ENCODE results near the gene TJAP1.
"Not testable (repeated sequence)": the region's sequence is repeated elsewhere in the genome, so short reads cannot be mapped to it uniquely, and the experiment has no call there.

The TJAP1 gene

GRCh38 chr6:43488667-43489276, 11.4 kb downstream of the TJAP1 start:
- DNase-seq = no peak

DNA sequence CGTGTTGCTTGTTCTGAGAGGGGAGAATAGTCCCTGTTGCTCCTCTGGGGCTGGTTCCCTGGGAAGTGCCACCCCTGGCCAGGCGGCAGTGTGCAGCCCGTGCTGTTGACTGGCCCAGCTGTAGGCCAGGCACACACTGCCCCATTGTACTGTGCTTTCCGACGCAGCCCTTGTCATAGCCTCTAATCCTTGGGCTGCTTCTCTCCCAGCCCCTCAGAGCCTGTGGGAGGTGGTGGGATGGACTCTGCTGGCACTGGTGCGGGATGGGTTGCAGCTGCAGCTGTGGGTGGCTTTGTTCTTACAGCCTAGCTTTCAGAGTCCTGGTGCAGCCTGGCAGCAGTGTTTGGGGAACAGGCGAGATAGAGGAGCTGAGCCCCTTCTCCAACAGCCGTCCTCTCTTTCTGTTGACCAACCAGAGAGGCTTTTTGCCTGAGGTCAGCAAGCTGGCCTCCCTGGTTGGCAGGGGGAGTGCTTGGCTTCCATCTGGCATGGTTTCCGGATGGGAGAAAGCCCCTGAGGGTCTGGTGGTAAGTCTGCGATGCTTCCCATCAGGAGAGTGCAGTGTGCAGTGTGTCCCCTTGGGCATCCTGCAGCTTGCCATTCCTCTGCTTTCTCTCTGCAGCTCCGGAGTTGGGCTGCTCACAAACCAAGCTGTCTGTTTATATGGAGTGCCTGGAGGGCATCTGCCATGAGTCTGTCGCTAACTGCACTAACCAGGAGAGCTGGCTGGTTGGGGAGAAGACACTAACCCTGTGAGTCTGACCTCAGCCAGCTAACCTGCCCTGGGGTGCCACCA, 12.1 kb downstream of the TJAP1 start:
- DNase-seq = no peak

DNA sequence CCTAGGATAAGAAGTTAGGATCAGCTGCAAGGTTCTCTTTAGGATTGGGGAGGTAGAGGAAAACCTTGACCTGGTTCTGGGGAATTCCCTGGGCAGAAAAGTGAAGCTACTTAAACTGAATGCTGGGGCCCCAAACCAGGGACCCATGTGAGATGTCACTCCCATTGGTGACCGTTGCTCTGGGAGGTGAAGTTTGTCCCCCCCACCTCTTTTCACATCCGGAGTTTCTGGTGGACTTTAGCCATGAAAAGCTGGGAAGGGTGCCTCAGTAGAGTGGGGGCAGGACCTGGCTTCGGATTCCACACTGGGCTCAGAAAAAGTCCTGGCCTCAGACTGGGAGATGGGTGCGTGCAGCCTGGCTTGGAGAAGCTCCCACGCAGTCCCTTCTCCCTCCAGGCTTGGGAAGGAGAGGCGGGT, 13.2 kb downstream of the TJAP1 start:
- no peak for DNase-seq

DNA sequence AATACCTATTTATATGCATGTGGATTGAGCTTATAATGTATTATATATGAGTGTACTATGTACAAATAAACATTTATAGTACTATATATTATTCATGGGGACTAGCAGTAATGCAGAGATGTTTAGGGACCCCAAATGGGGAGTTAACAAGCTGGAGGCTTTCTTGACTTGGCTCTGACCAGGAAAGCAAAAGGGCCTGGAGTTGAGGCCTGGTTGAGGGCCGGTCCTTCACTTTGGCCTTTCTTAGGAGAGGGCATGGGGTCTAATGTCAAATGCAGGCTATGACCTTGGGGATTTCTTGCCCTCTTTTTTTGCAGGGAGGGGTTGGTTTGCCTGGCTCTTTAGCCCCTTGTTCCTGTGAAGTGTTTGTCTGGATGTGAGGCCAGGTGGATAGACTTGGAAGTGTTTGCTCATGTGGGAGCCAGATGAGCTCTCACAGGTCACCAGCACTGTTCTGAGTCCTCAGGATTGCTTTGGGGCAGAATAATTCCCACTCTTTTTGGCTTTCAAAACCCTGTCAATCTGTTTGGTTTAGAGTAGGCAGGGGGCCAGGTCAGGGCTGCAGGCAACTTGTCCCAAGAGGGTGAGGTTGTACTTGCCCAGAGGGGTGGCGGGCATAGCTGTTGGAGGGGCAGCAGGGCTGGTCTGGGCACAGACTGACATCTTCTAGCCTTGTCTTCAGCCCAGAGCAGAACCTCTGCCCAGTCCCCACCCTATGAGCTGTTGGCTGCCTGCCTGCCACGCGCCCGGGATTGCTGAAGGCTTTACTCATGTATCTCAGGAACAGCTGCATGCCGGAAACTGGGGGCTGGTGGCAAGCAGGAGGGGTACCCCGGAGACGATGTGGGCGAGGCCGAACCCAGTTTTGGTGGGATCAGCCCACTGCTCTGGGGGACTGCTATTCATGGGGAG, 14.6 kb downstream of the TJAP1 start:
- no peak for DNase-seq

- no peak for DNase-seq
Measured at GRCh38 chr6:43492673-43493072, 15.3 kb downstream of the TJAP1 start.

DNA sequence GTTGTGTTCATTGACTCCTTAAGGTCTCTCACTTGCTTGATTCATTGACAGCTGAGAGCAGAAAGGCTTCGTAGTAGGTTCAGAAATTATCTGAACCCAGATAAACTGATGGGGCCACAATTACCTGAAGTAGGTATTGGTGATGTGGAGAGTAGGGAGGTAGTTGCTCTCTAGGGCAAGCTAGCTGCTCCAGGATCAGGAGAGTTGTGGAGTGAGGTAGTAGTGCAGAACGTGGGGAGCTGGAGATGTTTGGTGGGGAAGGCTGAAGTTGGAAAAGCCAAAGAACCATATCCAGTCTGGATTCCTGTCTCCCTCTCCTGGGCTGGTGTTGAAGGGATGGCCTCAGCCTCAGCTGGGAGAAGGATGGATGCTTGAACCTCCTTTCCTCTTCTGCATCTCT, 15.9 kb downstream of the TJAP1 start:
- DNase-seq = no peak

DNA sequence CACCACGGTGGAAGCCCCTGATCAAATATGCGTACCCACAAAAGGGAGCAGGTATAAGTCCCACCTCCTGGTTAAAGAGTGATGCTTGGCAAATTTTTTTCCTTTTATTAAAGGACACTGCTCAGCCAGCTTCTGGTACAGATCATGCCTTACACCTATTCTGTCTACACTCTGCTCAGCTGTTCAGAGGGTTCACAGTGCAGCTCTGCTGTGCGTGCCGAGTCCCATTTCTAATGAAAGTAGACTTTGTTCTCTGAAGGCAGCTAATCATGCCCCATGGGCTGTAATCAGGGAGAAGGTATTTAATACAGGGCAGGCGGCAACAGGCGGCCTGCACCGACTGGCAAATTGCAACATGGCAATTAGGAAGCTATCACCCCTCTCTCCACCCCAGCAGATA, 16.5 kb downstream of the TJAP1 start:
- no peak for DNase-seq

DNA sequence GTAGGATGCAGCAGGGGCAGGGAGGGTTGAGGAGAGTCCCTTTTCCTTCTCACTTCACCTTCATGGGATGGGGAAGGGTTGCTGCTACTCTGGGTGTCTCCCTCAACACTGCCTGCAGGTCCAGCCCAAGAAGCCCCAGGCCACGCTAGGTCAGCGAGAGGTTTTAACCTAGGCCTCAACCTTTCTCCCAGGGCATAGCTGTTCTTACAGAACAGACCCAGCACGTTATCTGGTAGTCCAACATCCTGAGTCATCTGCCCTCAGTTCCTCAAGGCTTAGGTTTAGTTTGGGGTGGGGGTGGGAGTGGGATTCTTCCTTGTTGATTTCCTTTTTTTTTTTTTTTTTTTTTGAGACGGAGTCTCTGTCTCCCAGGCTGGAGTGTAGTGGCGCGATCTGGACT, 17.0 kb downstream of the TJAP1 start:
- DNase-seq = no peak

GRCh38 chr6:43494766-43495165, 17.4 kb downstream of the TJAP1 start:
- no peak for DNase-seq

GRCh38 chr6:43495409-43495941, 18.1 kb downstream of the TJAP1 start:
- DNase-seq = no peak

GRCh38 chr6:43496370-43497128, 19.2 kb downstream of the TJAP1 start:
- no peak for DNase-seq

DNA sequence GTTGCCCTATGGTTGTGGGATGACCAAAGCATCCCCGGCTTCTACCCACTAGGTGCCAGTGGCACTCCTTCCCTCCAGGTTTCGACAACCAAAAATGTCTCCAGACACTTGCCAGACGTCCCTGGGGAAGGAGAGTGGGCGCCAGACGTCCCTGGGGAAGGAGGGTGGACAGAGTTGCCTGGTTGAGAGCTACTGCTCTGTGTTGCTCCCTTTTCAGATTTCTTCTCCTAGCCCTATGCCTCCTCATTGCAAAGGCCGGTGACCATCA, 19.7 kb downstream of the TJAP1 start:
- no peak for DNase-seq

GRCh38 chr6:43497689-43498088, 20.3 kb downstream of the TJAP1 start:
- no peak for DNase-seq

- not testable (repeated sequence) for DNase-seq
Measured at GRCh38 chr6:43498291-43498690, 20.9 kb downstream of the TJAP1 start.

GRCh38 chr6:43499028-43499815, 21.9 kb downstream of the TJAP1 start:
- DNase-seq = no peak

GRCh38 chr6:43500921-43501320, 23.6 kb downstream of the TJAP1 start:
- no peak for DNase-seq

DNA sequence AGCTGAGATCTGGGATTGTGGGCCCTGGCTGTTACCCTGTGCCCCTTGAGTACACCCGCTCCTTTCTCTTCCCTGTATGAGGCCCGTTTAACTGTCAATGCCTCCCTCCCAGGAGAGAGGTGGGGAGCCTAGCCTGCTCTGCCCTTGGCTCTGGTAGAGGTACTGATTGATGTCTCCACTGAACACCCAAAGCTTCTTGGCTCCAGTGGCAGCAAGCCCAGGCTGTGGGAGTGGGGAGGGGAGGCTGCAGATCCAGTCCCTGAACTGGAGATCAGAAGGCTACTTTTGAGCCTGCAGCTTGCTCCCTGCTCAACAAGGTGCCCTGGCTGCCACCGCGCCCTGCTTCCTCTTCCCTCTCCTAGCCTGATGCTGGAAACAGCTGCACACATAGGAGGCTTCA, 25.3 kb downstream of the TJAP1 start:
- no peak for DNase-seq

DNA sequence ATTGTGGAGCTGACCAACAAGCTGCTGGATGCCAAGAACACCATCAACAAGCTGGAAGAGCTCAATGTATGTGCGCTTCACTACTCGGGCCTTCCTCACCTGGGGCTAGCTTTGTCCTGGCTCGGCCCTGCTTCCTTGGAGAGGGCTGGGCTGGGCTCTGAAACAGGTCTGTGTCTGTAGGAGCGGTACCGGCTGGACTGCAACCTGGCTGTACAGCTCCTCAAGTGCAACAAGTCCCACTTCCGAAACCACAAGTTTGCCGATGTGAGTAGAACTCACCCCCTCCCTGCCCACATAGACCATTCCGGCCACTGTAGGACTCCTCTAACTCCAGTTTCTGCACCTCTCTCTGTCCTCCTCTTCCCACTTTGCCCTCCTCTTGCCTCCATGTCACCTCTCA, 26.1 kb downstream of the TJAP1 start:
- DNase-seq = no peak

DNA sequence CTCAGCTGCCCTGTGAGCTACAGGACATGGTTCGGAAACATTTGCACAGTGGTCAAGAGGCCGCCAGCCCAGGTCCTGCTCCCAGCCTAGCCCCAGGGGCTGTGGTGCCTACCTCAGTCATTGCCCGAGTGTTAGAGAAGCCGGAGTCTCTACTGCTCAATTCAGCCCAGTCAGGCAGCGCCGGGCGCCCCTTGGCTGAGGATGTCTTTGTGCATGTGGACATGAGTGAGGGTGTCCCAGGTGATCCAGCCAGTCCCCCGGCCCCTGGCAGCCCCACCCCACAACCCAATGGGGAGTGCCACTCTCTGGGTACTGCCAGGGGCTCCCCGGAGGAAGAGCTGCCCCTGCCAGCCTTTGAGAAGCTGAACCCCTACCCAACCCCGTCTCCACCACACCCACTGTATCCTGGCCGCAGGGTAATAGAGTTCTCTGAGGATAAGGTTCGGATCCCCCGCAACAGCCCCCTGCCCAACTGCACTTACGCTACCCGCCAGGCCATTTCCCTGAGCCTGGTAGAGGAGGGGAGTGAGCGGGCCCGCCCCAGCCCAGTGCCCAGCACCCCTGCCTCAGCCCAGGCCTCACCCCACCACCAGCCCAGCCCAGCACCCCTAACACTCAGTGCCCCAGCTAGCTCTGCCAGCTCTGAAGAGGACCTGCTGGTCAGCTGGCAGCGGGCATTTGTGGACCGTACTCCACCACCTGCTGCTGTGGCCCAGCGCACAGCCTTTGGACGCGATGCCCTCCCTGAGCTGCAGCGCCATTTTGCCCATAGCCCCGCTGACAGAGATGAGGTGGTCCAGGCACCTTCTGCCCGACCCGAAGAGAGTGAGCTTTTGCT, 27.6 kb downstream of the TJAP1 start:
- DNase-seq = no peak

GRCh38 chr6:43505718-43506117, 28.3 kb downstream of the TJAP1 start:
- DNase-seq = no peak

DNA sequence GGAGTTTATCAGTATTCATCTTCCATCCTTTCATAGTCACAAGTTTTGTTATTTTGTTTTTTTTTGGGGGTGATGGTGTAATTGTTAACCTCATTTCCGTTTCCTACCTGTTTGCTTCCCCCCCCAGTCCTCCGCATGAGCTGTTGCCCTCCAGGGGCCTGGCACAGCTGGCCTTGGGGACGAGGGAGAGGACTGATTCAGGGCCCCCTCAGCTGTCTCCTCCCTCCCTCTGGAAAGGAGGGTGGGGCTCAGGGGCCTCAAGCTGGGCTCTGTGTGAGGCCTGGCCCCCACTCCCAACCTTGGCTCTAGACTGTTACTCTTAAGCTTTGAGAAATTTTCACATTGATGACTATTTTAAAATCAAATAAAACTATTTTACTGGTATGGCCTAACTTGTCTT, 28.8 kb downstream of the TJAP1 start:
- DNase-seq = no peak
